Measurements from ENCODE around the gene NOTUM.

The NOTUM gene

DNA sequence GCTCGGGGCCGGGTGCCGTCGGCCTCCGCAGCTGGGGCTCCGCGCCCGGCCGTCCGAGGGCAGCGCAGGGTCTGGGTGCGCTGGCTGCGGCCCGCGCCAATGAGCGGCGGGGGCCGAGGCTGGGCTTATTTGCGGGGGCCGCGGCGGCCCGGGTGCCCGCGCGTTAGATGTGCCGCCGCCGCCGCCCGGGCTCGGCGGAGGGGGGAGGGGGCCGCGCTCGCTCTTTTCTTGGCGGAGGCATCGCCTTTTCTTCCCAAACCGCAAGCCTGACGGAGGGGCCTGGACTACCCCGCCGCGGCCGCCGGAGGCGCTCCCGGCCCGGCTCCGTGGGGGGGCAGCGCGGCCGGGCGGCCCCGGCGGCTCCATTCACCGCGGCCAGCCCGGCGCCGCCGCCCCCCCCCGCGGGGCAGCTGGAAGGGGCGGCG is at the start of gene NOTUM:
NOTUM (minus strand) TSS at position 101 of the 425 bp plus-strand sequence. CDS start 278 bp downstream, outside the sequence.
- no peak for FAIRE-seq

DNA sequence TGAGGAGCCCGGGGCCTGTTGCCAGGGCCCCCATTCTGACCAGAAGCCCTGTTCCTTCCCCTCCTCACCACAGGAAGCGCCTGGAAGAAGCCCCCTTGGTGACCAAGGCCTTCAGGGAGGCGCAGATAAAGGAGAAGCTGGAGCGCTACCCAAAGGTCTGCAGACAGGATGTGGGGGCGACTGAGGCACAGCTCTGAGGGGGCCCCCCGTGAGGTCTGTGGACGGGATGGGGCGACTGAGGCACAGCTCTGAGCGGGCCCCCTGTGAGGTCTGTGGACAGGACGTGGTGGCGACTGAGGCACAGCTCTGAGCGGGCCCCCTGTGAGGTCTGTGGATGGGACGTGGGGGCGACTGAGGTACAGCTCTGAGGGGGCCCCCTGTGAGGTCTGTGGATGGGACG is 48.4 kb upstream of the NOTUM start:
- no peak for FAIRE-seq

DNA sequence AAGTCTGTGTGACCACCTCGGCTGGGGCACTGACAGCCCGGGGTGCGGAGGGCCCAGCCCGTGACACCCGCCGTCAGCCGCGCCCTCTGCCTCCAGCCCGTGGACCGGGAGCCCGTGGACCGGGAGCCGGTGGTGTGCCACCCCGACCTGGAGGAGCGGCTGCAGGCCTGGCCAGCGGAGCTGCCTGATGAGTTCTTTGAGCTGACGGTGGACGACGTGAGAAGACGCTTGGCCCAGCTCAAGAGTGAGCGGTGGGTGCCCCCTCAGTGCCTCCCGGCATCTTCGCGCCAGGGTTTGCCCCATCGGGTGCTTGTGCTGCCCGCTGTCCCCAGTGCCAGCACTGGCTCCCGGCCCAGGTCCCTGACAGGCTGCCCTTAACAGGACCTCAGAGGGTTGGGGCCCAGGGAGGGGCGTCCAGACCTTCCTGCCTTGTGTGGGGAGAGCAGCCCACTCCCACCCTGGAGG is 48.0 kb upstream of the NOTUM start:
- FAIRE-seq = no peak

DNA sequence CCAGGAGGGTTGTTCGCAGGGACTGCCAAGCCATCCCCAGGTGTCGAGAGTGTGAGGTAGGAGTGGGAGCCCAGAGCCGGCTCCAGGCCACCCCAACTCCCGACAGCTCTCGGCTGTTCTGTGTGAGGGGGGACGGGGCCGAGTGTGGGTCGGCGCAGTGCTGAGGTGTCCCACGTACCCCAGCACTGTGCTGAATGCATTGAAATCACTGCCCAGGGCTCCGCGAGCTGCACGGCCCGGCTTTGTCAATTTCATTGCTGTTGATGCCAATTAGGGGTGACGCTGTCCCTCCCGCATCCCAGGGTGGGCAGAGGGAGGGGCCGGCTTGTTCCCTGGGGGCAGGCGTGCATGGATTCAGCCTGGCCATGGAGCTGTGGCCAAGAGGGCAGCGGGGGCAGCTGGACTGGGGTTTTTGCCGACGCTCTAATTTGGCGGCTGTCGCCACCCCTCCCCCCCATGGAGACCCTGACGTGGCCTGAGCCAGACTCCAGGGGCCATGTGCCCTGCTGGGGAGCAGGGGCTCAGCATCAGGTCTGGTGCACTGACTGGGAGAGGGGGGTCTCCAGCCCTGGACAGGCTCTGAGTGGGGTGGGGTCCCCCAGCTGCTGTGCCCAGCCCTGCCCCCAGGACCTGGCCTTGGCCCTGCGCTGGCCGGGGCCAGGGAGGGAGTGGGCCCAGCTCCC is 47.4 kb upstream of the NOTUM start:
- FAIRE-seq = no peak

DNA sequence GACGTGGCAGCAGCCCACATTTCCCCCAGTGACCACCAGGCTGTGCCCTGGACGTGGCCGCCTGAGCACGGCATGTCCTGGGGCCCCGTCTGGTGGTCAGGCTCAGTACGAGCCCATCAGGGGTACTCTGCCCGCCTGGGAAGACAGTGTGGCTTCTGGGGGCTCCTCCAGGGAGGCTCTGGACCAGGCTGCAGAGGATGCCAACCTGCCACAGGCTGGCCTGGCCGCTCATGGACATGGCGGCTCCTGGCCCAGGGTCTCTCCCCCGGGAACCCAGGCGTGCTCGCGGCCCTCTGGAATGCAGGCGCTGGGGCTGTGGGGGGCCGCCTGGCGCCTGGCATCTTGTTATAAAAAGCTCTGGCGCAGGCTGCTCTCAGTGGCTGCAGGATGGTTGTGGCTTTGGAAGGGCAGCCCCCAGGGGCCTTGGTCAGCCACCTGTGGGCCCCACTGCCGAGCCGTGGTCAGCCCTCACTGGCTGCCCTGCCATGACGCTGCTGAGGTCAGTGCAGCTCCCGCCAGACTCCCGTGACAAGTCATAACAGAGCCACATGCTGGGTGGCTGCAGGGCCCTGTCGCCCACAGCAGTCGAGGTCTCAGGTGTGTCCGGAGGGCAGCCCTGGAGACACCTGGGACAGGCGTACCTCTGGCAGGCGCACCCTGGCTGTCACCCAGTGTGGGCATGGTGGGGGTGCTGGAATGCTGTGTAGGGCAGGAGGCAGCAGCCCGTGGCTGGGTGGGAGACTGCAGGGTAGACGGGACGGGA is 46.7 kb upstream of the NOTUM start:
- FAIRE-seq = no peak

DNA sequence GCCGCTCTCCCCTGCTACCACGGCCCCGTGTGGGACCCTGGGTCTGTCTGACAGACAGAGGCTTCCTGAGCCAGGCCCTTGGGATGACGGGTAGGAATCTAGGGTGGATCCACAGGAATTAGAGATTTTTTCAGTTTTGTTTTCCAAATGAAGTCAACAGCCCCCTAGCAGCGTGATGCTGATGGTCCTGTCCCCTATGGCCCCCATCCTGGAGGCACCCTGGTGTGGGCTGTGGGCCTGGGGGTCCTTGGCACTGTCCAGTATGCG is 46.2 kb upstream of the NOTUM start:
- no peak for FAIRE-seq

DNA sequence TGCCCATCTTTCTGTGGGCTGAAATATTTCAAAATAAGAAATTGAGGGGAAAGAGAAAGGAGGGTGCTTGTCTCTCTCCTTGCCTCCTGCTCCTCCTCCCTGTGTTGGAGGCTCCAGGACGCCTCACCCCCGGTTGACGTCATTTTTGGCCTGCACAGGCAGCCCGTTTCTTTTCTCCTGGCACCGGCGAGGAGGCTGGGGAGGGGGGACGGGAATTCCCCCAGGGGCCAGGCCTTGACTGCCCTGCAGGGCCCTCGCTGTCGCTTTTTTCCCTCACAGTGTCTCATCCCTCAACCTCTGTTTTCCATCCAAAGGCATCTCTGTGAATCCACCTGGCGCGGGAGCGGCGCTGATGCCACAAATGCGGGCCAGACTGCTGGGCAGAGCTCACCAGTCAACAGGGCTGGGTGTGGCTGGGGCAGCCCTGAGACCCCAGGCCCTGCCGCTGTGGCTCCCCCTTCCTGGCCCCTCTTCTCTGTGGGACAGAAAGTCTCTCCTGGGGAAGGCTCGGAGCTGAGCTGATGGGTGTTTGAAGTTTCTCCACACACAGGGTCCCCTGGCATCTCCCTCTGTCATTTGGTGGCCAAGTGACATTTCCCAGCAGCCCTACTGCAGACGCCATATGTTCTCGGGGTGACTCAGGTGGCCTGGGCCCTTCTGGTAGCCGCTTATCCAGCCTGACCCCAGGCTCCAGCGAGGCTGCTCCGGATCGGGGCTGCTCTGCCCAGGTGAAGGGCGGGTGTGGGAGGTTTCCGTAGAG is 45.7 kb upstream of the NOTUM start:
- FAIRE-seq = no peak

DNA sequence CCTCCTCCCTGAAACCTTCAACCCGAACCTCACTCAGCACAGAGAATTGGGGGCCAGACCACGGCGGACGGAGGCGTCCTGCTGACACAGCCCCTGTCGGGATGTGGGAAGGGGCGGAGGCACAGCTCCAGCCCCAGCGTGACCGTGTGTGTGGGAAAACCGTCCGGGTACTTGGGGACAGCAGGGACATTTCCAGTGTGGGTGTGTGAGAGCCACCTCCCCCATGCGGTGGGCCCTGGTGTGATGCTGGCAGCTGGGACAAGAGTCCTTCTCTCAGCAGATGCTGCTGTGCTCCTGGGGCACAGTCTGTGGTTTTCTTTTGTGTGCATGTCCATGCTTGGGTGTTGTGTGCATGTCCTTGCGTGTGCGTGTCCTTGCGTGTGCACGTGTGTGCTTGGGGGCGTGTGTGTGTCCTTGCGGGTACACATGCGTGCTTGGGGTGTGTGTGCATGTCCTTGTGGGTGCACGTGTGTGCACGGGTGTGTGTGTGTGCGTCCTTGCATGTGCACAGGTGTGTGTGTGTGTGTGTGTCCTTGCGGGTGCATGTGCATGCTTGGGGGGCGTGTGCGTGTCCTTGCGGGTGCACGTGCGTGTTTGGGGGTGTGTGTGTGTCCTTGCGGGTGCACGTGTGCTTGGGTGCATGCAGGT is 44.8 kb upstream of the NOTUM start:
- FAIRE-seq = no peak

DNA sequence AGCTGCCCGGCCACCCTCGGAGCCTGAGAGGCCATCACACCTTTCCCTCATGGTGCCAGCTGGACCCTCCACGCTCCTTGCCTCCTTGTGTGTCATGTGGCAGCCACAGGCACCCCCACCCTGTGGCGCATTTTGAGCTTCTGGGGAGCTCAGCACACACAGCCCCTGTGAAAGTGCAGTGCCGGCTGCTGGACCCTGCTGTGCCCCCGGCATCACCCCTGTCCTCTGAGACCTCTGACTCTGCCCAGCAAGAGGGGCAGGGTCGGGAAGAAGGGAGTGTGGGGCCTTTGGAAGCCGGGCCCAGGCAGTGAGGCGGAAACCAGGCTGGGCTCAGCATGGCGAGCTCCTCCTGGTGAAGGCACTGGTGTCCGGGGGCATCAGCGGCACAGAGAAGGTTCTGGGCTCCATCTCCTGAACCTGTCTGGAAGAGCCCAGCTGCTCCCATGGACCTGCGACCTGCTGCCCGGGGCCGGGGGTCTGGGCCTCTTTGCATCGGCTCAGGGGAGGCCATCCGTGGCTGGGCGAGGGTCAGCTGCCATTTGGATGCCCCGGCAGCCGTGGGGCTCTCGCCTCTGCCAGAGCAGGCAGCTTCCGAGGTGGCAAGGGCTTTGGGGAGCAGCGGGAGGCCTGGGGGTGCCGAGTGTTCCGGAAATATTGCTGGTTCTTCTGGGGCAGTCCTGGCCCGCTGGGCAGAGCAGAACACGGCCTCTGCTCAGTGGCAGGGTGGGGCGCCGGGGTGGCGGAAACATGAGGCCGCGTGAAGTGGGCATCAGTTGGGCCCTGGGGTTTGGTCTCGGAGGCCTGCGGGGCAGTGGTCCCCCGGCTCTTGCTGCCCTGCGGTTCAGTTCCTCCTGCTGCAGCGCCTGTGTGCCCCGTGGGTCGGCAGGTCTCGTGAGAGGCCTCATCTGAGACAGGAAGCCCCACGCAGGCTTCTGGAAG is 43.8 kb upstream of the NOTUM start:
- no peak for FAIRE-seq

DNA sequence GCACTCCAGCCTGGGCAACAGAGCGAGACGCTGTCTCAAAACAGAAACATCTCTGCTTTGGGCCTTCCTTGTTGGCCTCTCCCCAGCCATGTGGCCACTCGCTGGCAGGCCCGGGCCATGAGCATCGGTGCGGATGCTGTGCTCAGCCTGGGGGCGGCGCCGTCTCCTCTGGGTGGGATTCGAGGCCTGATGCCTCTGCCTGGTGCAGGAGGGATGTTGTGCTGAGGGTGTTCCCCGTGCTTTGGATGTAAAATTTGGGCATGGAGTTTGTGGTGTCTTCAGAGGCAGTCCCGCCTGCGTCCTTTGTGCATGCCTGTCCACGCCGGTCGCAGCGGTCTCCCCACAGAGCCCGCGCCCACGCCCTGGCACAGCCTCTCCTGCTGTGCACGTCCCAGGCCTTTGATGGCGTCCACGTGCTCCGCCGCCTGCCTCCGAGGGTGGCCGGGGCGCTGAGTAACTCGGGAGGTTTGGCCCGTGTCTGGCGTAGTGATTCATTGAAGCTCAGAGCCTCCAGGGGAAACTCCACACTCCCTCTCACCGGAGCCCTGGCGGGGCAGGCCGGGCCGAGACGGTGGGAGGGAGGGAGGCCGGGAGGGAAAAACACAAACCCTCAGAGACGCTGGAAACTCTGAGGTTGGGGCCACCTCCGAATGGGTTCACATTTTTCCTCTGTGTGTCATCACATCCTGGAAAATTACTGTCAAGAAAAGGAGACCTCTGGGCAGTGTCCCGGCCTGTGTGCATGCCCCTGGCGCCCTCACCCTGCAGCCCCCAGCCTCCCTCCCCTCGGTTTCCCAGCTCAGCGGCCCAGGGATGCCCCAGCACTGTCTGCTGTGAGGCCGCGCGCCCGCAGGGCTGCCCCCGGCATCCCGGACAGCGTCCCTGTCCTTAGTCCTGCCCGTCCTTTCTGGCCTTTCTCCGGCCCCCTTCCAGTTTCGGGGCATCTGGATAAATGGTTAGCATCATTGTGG is 42.7 kb upstream of the NOTUM start:
- no peak for FAIRE-seq

DNA sequence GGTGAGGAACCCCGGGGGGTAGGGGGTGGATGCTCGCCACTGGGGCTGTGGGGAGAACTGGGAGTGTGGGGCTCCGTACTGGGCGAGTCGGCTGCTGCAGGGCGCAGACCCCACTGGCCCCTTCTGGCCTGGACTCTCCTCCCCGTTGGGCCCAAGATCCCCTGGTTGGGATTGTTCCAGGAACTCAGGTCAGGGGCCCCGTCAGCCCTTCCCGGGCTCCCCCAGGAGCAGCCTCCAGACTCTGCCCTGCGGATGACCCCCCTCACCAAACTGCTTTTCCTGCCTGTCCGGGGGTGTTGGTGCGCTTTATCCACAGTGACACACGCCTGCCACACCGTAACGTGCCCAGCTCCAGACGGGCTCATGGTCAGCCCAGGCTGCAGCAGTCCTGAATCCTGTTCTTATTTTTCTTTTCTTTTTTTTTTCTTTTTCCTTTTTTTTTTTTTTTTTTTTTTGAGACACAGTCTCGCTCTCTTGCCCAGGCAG is 40.6 kb upstream of the NOTUM start:
- FAIRE-seq = no peak

DNA sequence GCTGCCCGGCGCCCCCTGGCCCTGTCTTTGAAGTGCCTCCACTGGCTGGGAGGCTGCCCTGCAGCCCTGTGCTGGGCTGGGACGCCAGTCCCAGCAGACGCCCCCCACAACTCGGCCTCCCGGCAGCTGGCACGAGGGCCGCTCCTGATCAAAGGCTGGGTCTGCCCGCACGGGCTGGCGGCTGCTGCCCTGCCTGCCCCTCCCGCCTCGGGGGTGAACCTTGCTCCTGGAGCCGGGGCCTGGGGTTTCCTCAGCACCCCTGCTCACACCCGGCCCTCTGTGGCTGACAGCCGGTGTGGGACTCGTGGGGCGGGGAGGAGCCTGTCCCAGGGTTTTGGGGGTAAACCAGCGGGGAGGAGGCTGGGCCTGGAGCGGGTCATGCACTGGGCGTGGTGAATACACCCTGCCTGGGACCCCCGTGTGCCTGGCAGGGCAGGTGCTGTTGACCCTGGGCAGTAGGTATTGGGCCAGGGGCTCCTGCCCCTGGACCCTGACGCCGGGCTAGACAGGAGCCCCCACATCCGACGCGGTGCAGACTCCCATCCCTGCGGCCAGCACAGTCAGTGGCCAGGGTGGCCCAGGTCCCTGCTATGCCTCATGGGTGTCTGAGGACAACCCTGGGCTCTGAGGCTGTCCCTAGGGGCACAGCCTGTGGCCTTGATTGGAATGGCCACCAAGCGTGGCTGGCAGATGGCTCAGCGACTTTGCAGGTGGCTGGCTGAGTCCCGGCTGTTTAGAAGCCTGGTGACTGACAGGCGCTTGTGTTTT is 40.0 kb upstream of the NOTUM start:
- FAIRE-seq = no peak

DNA sequence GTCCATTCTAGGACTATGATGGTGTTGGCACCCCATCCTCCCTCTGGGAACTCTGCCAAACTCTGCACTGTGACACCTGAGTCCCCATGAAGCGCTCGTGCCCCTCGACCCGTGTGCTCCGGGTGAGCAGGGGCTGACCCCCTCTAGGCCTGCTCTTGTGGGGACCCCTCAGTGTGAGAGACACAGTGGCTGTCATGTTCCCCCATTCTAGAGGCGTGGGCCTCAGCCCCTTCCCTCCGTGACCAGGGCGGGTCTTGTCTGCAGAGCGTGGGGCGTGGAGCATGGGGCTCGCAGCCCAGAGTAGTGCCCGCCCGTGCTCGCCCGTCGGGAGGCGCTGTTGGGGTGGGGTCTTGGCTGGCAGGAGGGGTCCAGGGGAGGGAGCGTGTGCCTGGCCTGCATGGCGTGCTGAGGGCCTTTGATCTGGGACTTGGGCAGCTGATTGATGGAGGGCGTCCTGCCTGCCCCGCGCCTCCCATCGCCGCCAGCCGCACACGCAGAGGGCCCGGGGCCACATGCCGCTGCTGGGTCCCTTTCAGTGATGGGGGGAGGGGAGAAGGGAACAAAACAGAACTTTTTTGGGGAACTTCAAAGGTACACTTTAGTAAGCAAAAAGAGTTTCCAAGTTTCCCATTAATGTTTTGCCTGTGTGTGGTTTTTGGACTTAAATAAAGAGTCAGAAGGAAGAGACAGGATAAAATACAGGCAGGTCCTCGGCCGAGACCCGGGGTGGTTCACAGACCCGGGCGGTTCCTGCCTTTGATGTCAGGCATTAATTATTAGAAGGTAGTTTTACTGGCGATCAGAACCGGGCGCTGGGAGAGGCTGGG is 39.2 kb upstream of the NOTUM start:
- FAIRE-seq = no peak

DNA sequence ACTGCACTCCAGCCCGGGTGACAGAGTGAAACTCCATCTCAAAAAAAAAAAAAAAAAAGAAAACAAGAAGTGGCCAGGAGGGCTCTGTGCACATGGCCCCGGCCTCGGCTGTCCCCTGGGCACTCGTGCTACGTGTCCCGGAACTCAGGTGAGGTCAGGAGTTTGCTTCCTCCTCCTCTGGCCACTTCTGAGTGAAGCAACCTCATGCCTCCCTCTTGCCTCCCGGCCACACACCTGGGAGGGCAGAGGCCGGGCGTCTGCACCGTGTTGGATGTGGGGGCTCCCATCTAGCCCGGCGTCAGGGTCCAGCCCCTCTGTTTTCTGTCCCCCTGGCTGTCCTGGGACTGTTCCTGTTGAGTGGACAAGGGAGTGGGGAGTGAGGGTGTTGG is 38.6 kb upstream of the NOTUM start:
- FAIRE-seq = no peak

DNA sequence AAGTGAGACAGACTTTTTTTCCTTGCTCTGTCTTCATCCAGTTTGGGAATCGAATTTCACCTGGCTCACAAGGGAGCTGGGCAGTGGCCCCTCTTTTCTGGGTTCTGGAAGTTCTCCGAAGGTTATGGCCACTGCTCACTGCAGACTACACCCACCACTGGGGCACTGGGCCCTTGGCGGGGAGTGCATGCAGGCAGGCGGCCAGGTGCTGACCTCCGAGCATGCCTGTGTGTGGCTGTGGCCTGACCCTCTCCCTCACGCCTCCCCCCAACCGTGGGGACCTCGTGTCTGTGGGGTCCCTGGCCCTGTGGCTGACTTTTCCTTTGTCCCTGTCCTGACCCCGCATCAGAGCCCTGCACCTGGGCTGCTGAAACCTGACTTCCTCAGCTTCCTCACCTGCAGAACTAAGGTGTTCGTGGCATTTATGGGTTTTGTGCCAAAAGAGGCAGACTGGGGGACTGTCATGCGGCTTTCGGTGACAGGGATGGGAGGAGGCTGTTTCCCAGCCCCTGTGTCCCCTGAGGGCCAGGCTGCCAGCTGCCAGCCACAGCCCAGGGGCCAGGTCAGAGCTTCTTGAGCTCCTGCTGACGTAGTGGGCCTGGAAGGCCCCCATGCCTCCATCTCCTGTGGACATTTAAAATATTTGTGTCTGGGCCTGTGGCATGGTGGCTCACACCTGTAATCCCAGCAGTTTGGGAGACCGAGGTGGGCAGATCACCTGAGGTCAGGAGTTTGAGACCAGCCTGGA is 37.9 kb upstream of the NOTUM start:
- no peak for FAIRE-seq

DNA sequence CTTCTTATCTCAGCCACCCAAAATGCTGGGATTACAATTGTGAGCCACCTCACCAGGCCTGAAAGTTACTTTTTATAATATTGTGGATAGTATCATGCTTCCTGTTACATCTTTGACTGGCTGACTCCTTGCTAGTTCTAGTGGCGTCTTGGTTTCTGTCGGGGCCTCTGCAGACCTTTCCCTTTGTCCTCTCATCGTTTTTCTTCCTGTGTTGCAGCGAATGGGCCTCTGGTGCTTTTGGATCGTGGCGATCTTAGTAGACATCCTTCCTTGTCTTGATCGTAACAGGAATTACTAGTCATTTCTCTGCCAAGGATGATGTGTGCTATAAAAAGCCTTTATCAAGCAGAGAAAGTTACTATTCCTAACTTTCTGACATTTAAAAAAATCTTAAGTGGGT is 37.2 kb upstream of the NOTUM start:
- no peak for FAIRE-seq

DNA sequence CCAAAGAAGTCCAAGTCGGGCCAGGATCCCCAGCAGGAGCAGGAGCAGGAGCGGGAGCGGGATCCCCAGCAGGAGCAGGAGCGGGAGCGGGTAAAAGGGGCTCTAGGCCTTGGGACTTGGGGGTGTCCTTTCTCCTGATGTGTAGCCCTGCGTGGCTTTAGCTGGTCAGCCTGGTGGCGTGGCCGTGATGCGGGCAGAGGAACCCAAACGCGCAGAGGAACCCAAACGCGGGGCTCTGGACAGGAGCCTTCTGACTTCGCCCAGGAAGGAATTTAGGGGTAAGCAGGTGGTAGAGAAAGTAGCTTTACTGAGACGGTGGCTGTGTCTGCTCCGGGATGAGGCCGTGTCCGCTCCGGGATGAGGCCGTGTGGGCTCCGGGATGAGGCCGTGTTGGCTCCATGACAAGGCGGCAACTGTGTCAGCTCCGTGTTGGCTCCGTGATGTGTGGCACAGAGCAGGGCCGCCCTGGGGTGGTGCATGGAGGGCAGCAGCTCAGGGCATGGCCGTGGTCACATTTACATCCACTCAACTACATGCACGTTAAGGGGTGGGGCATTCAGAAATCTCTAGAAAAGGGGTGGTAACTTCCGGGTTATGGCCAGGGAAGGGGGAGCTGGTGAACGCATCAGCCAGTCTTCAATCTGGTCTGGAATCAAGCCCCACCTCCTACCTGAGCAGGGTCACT is 35.9 kb upstream of the NOTUM start:
- no peak for FAIRE-seq

Data from A204.1 (cell line).